Measurements from ENCODE around the gene CBY3.
"Not testable (repeated sequence)": the region's sequence is repeated elsewhere in the genome, so short reads cannot be mapped to it uniquely, and the experiment has no call there.

DNA sequence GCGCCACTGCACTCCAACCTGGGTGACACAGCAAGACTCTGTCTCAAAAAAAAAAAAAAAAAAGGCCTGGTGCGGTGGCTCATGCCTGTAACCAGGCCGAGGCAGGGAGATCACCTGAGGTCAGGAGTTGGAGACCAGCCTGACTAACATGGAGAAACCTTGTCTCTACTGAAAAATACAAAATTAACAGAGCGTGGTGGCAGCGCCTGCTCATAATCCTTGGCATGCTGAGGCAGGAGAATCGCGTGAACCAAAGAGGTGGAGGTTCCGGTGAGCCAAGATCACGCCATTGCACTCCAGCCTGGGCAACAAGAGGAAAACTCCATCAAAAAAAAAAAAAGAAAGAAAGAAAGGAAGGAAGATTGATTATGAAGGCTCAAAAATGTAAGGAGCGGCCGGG lies 41.5 kb downstream of the CBY3 start:
- TF ChIP-seq, protein P1, sequence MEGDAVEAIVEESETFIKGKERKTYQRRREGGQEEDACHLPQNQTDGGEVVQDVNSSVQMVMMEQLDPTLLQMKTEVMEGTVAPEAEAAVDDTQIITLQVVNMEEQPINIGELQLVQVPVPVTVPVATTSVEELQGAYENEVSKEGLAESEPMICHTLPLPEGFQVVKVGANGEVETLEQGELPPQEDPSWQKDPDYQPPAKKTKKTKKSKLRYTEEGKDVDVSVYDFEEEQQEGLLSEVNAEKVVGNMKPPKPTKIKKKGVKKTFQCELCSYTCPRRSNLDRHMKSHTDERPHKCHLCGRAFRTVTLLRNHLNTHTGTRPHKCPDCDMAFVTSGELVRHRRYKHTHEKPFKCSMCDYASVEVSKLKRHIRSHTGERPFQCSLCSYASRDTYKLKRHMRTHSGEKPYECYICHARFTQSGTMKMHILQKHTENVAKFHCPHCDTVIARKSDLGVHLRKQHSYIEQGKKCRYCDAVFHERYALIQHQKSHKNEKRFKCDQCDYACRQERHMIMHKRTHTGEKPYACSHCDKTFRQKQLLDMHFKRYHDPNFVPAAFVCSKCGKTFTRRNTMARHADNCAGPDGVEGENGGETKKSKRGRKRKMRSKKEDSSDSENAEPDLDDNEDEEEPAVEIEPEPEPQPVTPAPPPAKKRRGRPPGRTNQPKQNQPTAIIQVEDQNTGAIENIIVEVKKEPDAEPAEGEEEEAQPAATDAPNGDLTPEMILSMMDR (IDR thresholded peaks at IDR 0.05) = not testable (repeated sequence)
- TF ChIP-seq POLR2AphosphoS5 (IDR thresholded peaks at IDR 0.05) = not testable (repeated sequence)

Data from breast epithelium (tissue), 3 donors.